Fibroblast of mammary gland (primary cell): ENCODE data around the gene MCRIP2.

Source experiments
- DNase-seq: peaks from one replicate; pipeline ENCODE4 v3.0.0-alpha.2; 2010; ENCODE audit warnings: low read depth
- H3K4me3 ChIP-seq: 2 replicates; pipeline ENCODE4 v1.5.1; 2011; ENCODE audit warnings: low read depth, mild to moderate bottlenecking, low read length, moderate library complexity; ENCODE audit not compliant: control insufficient read depth
- CTCF ChIP-seq: conservative IDR thresholded peaks from 2 replicates; pipeline ENCODE4 v1.5.1; 2011; ENCODE audit warnings: low read depth, low read length, inconsistent platforms; ENCODE audit not compliant: control insufficient read depth, insufficient read depth

The MCRIP2 gene

GRCh38 chr16:629185-629832, 12.3 kb upstream of the MCRIP2 start:
- H3K4me3 ChIP-seq = no peak overlapping the region
- DNase-seq = no peak
- TF ChIP-seq CTCF = no peak

GRCh38 chr16:629833-630248, 11.8 kb upstream of the MCRIP2 start:
- DNase-seq = no peak
- H3K4me3 ChIP-seq = no peak overlapping the region
- TF ChIP-seq CTCF = no peak

GRCh38 chr16:630249-630814, 11.3 kb upstream of the MCRIP2 start:
- no peak for TF ChIP-seq CTCF
- no peak overlapping the region for H3K4me3 ChIP-seq
- no peak for DNase-seq

- no peak for TF ChIP-seq CTCF
- H3K4me3 ChIP-seq = no peak within 1 kb of the TSS
- DNase-seq = no peak
Measured at GRCh38 chr16:630815-631405, 10.7 kb upstream of the MCRIP2 start, which contains the start of gene WFIKKN1. Gene WFIKKN1 (plus strand): TSS chr16:630985. CDS start chr16:631254, 269 bp downstream.

- no peak for DNase-seq
- TF ChIP-seq CTCF = no peak
- H3K4me3 ChIP-seq = no peak overlapping the region
Measured at GRCh38 chr16:631808-632358, 9.7 kb upstream of the MCRIP2 start.

GRCh38 chr16:632486-633335, 8.9 kb upstream of the MCRIP2 start:
- TF ChIP-seq CTCF = no peak
- DNase-seq = no peak
- H3K4me3 ChIP-seq = no peak overlapping the region
